ENCODE data around the gene P4HTM.

The P4HTM gene

GRCh38 chr3:49004352-49005302, 14.6 kb downstream of the P4HTM start:
- Histone ChIP-seq H3K4me3 (ENCODE audit: severe bottlenecking) (no peak overlapping the region), H3K27ac (ENCODE audit: poor library complexity, severe bottlenecking) (no peak overlapping the region), H3K27me3 (ENCODE audit: insufficient read depth, poor library complexity, severe bottlenecking) (no peaks in the 10 kb centered on the region), H3K36me3 (ENCODE audit: low read depth) (peaks cover 7% of the 10 kb centered on the region), H3K9me3 (ENCODE audit: severe bottlenecking) (no peaks in the 10 kb centered on the region), H3K4me1 (ENCODE audit: insufficient read depth, poor library complexity, severe bottlenecking) (no peaks in the 10 kb centered on the region)
- ATAC-seq (ENCODE audit: low read depth), result no peak
- no peak for TF ChIP-seq CTCF (IDR thresholded peaks at IDR 0.05; ENCODE audit: poor library complexity, severe bottlenecking)
- DNase-seq (ENCODE audit: low spot score), result no peak

DNA sequence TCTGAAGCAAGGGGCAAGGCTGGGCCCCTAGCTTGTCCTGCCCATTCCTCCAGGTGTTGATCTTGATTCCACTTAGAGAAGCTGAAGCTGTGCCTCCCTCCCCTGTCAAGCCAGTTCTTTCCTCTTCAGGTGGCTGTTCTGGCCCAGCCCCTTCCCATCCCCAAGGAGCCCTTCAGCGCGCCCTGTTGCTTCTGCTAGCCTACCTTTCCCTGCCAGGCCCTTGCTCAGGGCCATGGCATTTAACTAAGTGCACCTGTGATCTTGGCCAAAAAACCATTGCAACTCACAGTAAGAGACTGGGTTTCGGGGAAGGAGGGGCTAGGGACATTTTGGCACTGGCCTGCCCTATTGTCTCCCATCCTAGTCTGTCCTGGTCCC, 15.3 kb downstream of the P4HTM start:
- no peak for DNase-seq (ENCODE audit: low spot score)
- H3K4me1 ChIP-seq (ENCODE audit: insufficient read depth, poor library complexity, severe bottlenecking), result no peaks in the 10 kb centered on the region
- ATAC-seq (ENCODE audit: low read depth), result no peak
- H3K9me3 ChIP-seq (ENCODE audit: severe bottlenecking), result no peaks in the 10 kb centered on the region
- no peak overlapping the region for H3K27ac ChIP-seq (ENCODE audit: poor library complexity, severe bottlenecking)
- no peaks in the 10 kb centered on the region for H3K27me3 ChIP-seq (ENCODE audit: insufficient read depth, poor library complexity, severe bottlenecking)
- peaks cover 7% of the 10 kb centered on the region for H3K36me3 ChIP-seq (ENCODE audit: low read depth)
- no peak for TF ChIP-seq CTCF (IDR thresholded peaks at IDR 0.05; ENCODE audit: poor library complexity, severe bottlenecking)
- no peak overlapping the region for H3K4me3 ChIP-seq (ENCODE audit: severe bottlenecking)

GRCh38 chr3:49005998-49006397, 16.0 kb downstream of the P4HTM start:
- no peaks in the 10 kb centered on the region for H3K9me3 ChIP-seq (ENCODE audit: severe bottlenecking)
- no peak for ATAC-seq (ENCODE audit: low read depth)
- TF ChIP-seq CTCF (IDR thresholded peaks at IDR 0.05; ENCODE audit: poor library complexity, severe bottlenecking), result no peak
- H3K4me1 ChIP-seq (ENCODE audit: insufficient read depth, poor library complexity, severe bottlenecking), result no peaks in the 10 kb centered on the region
- no peaks in the 10 kb centered on the region for H3K27me3 ChIP-seq (ENCODE audit: insufficient read depth, poor library complexity, severe bottlenecking)
- no peak overlapping the region for H3K4me3 ChIP-seq (ENCODE audit: severe bottlenecking)
- H3K36me3 ChIP-seq (ENCODE audit: low read depth), result peaks cover 7% of the 10 kb centered on the region
- H3K27ac ChIP-seq (ENCODE audit: poor library complexity, severe bottlenecking), result peak overlapping the region; percentile 80
- no peak for DNase-seq (ENCODE audit: low spot score)

DNA sequence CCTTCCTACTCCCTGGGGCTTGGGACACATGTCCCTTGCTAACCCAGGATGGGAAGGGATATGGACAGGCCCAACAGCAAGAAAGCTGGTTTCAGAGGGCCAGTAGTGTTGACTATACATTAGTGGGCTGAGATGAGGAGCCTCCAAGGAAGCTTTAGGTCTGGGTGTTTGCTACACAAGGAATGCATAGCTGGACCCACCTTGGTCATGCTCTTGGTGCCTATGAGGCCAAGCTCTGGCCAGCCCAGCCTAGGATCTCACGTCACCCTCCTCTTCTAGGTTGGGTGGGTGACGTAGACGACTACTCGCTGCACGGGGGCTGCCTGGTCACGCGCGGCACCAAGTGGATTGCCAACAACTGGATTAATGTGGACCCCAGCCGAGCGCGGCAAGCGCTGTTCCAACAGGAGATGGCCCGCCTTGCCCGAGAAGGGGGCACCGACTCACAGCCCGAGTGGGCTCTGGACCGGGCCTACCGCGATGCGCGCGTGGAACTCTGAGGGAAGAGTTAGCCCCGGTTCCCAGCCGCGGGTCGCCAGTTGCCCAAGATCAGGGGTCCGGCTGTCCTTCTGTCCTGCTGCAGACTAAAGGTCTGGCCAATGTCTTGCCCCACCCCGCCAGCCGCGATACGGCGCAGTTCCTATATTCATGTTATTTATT, 16.5 kb downstream of the P4HTM start:
- ATAC-seq (ENCODE audit: low read depth), result no peak
- Histone ChIP-seq H3K4me1 (ENCODE audit: insufficient read depth, poor library complexity, severe bottlenecking) (no peaks in the 10 kb centered on the region), H3K9me3 (ENCODE audit: severe bottlenecking) (no peaks in the 10 kb centered on the region), H3K27ac (ENCODE audit: poor library complexity, severe bottlenecking) (peak overlapping the region; percentile 80), H3K4me3 (ENCODE audit: severe bottlenecking) (peak overlapping the region; percentile 66), H3K27me3 (ENCODE audit: insufficient read depth, poor library complexity, severe bottlenecking) (no peaks in the 10 kb centered on the region), H3K36me3 (ENCODE audit: low read depth) (peaks cover 12% of the 10 kb centered on the region)
- no peak for TF ChIP-seq CTCF (IDR thresholded peaks at IDR 0.05; ENCODE audit: poor library complexity, severe bottlenecking)
- no peak for DNase-seq (ENCODE audit: low spot score)

Measured in RWPE2 (cell line).